Renal cortical epithelial cell (primary cell): Measurements from ENCODE around the gene C11orf68. TPM values are rescaled to one million over a fixed set of nuclear protein-coding genes. Genes with fewer than 3 reads are reported as not detected.
A peak's percentile ranks its signal among the peaks of the same experiment; 100 is the strongest.

Experiments used
- DNase-seq: peaks from one replicate; pipeline ENCODE4 v3.0.0-alpha.2; 2011; ENCODE audit warnings: low read depth
- total RNA-seq: library from RNA; depleted of rRNA; stranded (reverse); fragments of >200 nt; gene quantifications from 2 replicates; pipeline ENCODE4 v1.2.3, GENCODE V29; 2014

C11orf68 gene
- total RNA-seq, 1 donor from 2014 or later: 15.7 TPM

- no peak for DNase-seq
Measured at GRCh38 chr11:65944767-65945166, 25.9 kb upstream of the C11orf68 start.

- no peak for DNase-seq
Measured at GRCh38 chr11:65944191-65944590, 25.3 kb upstream of the C11orf68 start.

GRCh38 chr11:65942531-65942930 lies 23.7 kb upstream of the C11orf68 start:
- no peak for DNase-seq

- no peak for DNase-seq
Measured at GRCh38 chr11:65941720-65942310, 23.0 kb upstream of the C11orf68 start.

- no peak for DNase-seq
Measured at GRCh38 chr11:65937766-65938165, 18.9 kb upstream of the C11orf68 start.

GRCh38 chr11:65934014-65934413 lies 15.2 kb upstream of the C11orf68 start:
- no peak for DNase-seq

GRCh38 chr11:65932558-65932919 lies 13.7 kb upstream of the C11orf68 start:
- DNase-seq: no peak

- no peak for DNase-seq
Measured at GRCh38 chr11:65931773-65932557, 13.1 kb upstream of the C11orf68 start.

- DNase-seq: no peak
Measured at GRCh38 chr11:65928667-65929066, 9.8 kb upstream of the C11orf68 start.

GRCh38 chr11:65927904-65928397 lies 9.1 kb upstream of the C11orf68 start:
- no peak for DNase-seq

- DNase-seq: no peak
Measured at GRCh38 chr11:65925397-65925796, 6.5 kb upstream of the C11orf68 start.

GRCh38 chr11:65922565-65922964 lies 3.7 kb upstream of the C11orf68 start:
- DNase-seq: no peak

GRCh38 chr11:65921876-65922275 lies 3.0 kb upstream of the C11orf68 start:
- no peak for DNase-seq

GRCh38 chr11:65921033-65921555 lies 2.2 kb upstream of the C11orf68 start:
- no peak for DNase-seq

- DNase-seq: no peak
Measured at GRCh38 chr11:65920372-65920802, 1.5 kb upstream of the C11orf68 start.

- no peak for DNase-seq
Measured at GRCh38 chr11:65919573-65920371, 910 bp upstream of the C11orf68 start.

- peak; percentile 87 for DNase-seq
Measured at GRCh38 chr11:65919141-65919572, 295 bp upstream of the C11orf68 start, which contains the start of gene DRAP1. TSS of gene DRAP1 (plus strand) at chr11:65919426. CDS start at chr11:65919502, 76 bp downstream.

- no peak for DNase-seq
Measured at GRCh38 chr11:65917434-65918210, 1.2 kb downstream of the C11orf68 start.

- DNase-seq: no peak
Measured at GRCh38 chr11:65917077-65917433, 1.8 kb downstream of the C11orf68 start.

- no peak for DNase-seq
Measured at GRCh38 chr11:65916391-65916790, 2.5 kb downstream of the C11orf68 start.

GRCh38 chr11:65915821-65916251 lies 3.0 kb downstream of the C11orf68 start:
- DNase-seq: peak; percentile 92
